Adipose tissue (tissue), 3 donors: ENCODE results near the gene EPHB6. TPM values are rescaled to one million over a fixed set of nuclear protein-coding genes. Genes with fewer than 3 reads are reported as not detected.

ENCODE experiments used
- H3K27ac ChIP-seq: one replicate; pipeline ENCODE4 v1.5.1; 2013; ENCODE audit warnings: low read depth, low read length
- WGBS, 3 donors: extraction: QIAGEN DNeasy Blood & Tissue Kit; methylation state at CpG; one replicate each; pipeline ENCODE4 v1.1.7; 2013; 5-methylcytosine and 5-hydroxymethylcytosine counted together
- polyA plus RNA-seq, 3 donors: library from polyadenylated mRNA; stranded (reverse); fragments of 200-250 nt; gene quantifications; one replicate each; pipeline ENCODE4 v1.2.3, GENCODE V29; 2013
- donor health status: healthy with polysubstance abuse.
- donor health status: Bipolar disorder and iron deficiency.
- donor health status: healthy.

EPHB6 gene
- polyA plus RNA-seq, 3 donors = 12.8 to 33.7 (median 21.4) TPM

DNA sequence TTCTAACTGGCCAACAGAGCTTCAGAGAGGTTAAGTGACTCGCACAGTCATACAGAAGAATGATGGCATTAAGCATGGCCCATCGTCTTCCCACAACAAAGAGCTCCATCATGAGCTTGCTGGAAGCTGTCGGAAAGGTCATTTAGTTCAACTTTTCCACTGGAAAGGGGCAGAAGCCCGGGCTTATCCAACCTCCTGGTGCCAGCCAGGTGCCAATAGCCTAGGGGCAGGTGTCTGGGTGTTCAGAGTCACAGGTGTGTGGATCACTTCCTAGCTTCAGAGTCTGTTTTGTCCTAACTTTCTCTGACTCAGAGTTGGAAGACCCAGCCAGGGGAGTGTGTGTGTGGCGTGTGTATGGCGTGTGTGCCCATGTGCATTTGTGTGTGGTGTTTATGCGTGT lies 32.0 kb downstream of the EPHB6 start:
- H3K27ac ChIP-seq = no peak overlapping the region
- 75 to 77% (median 75%) methylated on average over 7 of the region's 7 CpGs for WGBS, 3 donors

DNA sequence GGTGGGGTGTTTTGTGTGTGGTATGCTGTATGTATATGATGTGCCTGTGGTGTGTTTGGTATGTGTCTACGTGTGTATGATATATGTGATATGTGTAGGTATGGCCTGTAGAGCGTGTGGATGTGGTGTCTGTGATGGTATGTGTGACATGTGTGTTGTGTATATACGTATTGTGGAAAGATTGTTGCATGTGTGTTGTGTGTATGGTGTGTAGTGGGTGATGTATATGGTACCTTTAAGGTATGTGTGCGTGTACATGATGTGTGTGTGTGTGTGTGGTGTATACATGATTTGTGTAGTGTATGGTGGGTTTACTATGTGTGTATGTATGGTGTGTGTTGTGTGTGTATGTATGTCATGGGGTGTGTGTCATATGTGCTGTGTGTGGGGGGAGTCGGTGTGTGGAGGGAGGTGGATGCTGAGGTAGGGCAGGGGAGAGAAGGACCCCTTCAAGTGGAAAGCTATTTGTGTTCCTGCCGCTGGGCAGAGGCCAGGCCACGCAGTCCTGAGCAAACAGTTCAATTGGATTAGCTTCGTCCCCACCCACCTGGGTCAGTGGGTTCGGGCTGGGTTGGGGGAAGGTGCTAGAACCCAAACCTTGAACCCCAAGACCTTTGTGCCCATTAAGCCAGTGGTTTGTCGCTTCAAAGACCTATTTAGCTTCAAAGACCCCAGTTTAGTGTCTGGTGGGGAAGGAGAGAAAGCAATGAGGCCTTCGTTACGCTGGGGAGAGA lies 32.6 kb downstream of the EPHB6 start:
- H3K27ac ChIP-seq = no peak overlapping the region
- 87 to 95% (median 91%) methylated on average over 12 of the region's 12 CpGs for WGBS, 3 donors

DNA sequence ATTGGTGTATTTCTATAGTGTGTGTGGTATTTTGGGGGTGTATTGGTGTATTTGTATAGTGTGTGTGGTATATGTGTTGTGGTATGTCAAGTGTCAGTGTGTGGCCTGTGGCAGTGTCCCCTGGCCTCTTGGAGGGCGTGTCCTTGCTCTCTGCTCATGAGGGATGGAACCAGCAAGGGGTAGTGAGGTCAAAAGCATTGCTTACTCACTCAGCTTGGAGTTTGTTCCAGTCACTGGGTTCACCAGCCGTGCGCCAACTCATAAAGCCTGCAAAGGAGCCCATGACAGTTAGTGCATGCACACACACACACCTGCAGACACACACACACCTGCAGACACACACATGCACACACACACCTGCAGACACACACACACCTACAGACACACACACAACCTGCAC lies 34.9 kb downstream of the EPHB6 start:
- WGBS, 3 donors = 61 to 78% (median 69%) methylated on average over 3 of the region's 3 CpGs

GRCh38 chr7:142890874-142891485 lies 36.1 kb downstream of the EPHB6 start:
- no peak overlapping the region for H3K27ac ChIP-seq
- WGBS, 3 donors = 83 to 86% (median 83%) methylated on average over 12 of the region's 12 CpGs

More for the DNA sequence above, 34.9 kb downstream of the EPHB6 start:
- no peak overlapping the region for H3K27ac ChIP-seq

DNA sequence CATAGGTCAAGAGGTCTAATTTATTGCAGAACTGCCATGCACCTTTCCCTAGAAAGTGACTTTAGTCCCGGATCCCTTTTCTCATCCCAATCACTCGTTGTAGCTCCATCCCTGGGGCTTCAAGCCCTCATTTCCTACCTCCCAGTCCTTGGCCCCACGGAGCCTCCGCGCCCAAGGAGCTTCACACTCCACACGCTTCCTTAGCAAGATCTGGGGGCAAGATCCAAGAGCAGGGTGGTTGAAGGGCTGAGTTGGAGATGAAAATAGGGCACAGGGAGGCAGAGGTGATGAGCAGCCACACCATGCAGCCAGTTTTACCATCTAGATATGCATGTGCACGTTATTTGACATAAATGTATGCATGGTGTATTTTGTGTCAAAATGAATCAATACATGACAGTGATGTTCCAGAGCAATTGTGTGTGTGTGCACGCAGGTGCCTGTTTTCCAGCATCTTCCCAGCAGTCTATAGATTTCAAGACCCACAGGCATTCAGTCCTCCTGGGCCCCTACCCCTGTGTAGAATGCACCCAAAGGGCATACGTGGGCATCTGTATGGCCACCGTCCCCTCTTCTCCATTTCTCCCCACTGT lies 36.7 kb downstream of the EPHB6 start:
- 77 to 87% (median 81%) methylated on average over 10 of the region's 10 CpGs for WGBS, 3 donors
- no peak overlapping the region for H3K27ac ChIP-seq

- 80 to 89% (median 81%) methylated on average over 5 of the region's 5 CpGs for WGBS, 3 donors
- H3K27ac ChIP-seq = no peak overlapping the region
Measured at GRCh38 chr7:142892951-142893350, 38.1 kb downstream of the EPHB6 start.

DNA sequence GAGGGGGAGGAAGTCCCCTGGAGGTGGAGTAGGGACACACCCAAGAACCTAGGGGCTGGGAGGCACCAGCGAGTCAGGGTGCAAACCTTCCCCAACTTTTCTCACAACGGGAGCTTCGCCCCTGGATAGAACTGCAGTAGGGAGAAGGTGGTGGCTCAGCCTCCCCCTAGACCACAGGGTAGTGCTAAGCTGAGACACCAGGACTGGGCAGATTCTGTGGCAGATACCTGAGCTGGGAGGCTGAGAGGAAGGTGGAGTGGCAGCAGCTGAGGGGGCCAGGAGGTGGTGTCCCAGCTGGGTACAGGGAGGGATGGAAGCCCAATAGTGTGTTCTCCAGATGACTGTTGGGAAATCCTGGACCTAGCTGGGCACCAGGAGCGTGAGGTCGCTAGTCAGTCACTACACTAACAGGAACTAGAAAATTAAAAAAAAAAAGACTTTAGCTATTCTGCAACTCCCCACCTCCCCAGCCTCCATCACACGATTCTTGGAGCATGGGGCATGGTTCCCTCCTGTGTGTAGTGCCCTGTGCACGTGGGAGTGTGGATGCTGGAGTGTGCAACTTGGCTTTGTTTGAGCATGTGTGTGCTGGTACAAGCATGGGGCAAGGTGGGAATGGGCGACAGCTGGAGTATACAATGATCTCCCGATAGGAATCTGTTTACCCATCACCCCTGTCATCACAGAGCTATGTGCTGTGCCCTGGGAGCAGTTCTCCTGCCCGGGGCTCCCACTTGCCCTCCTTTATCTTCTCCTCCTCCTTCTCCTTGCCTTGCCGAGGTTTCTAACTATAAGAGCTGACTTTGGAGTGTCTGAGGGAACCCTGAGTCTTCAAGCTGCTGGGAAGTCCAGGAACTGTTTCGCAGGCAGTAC lies 39.5 kb downstream of the EPHB6 start:
- 68 to 76% (median 72%) methylated on average over 12 of the region's 12 CpGs for WGBS, 3 donors
- H3K27ac ChIP-seq = no peak overlapping the region

DNA sequence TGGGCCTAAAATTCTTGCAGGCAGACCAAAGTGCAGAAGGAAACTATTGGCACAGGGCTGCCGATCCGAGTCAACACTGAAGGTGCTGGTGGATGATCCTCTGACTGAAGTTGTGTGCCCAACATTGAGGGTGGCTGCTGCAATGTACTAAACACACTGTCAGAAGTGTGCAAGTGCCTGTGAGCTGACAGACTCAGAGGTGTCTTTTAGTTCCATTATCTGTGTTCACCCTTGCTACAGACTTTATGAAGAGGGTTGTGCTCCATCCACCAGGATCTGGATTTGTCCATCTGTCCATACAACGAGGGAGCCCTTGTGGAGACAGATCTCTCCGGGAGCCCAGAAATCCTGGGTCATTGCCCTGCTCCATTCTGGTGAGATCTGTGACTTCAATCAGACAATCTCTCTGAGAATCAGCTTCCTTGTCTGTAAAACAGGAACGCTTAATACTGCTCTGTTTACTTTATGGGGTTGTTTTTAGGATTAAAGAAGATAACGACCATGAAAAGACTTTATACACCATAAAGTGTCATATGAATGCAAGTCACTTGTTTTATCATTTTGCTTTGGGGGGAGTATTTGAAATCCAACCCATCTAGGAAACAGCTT lies 40.2 kb downstream of the EPHB6 start:
- no peak overlapping the region for H3K27ac ChIP-seq
- 68 to 73% (median 68%) methylated on average over 6 of the region's 6 CpGs for WGBS, 3 donors

- 80 to 88% (median 87%) methylated on average over 3 of the region's 3 CpGs for WGBS, 3 donors
Measured at GRCh38 chr7:142896151-142896550, 41.3 kb downstream of the EPHB6 start.

GRCh38 chr7:142896741-142897379 lies 42.0 kb downstream of the EPHB6 start:
- WGBS, 3 donors = 81 to 88% (median 84%) methylated on average over 3 of the region's 3 CpGs
- no peak overlapping the region for H3K27ac ChIP-seq

More at GRCh38 chr7:142896151-142896550, 41.3 kb downstream of the EPHB6 start:
- no peak overlapping the region for H3K27ac ChIP-seq

DNA sequence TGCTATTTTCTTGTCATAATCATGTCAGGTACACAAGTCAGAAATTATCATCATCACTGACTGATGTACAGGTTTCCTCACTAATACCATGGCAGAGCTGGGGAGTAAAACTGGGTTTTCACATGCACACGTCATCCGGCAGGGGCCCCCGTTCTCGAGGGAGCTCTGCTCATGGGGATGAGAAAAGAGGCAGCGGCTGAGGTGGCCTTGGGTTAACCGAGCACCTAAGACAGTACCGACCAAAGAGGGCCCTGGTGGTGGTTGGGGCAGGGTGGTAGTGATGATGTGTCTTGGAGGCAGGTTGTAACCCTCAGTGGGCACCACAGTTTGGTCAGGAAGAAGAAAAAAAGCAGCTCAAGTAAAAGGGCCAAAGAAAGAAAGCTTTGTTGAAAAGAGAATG lies 42.8 kb downstream of the EPHB6 start:
- WGBS, 3 donors = 88 to 93% (median 90%) methylated on average over 7 of the region's 7 CpGs

DNA sequence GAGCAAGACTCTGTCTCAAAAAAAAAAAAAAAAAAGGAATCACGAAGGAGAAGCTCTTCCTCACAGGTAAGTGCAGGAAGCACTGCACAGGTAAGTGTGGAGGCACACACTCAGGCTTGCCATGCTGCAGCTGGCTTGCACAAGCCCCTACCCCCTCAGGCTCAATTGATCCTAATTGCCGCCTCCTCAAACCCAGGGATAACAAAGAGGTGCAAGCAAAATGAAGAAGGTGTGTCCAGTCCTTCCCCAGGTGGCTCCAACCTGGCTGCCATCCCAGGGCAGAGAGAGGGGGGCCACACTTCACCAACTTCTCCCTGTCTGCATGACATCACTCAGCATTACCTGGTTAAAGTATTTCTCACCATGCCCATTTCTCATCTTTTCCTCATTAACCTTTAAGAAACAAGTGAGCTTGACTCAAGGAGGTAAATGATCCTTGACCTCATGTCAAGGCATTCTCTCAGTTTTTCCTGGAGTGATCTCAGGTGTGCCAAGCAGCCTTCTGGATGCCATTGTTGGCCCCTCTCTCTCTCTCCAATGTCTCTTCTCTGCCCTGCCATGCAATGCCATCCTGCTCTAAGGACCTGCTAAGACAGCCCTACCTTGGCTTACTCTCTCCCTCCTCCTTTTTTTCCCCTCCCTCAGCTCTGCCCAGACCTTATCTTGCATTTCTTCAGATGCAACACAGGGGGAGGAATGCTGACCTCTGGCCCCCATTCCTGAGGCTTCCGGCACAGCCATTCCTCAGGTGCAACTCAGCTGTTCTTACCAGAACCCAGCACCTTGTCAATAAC lies 43.7 kb downstream of the EPHB6 start:
- H3K27ac ChIP-seq = no peak overlapping the region
- 41 to 83% (median 69%) methylated on average over 3 of the region's 3 CpGs for WGBS, 3 donors

More for the DNA sequence above, 42.8 kb downstream of the EPHB6 start:
- H3K27ac ChIP-seq = no peak overlapping the region

- WGBS, 3 donors = 23 to 33% (median 30%) methylated on average over 3 of the region's 3 CpGs
Measured at GRCh38 chr7:142899661-142900060, 44.8 kb downstream of the EPHB6 start.

DNA sequence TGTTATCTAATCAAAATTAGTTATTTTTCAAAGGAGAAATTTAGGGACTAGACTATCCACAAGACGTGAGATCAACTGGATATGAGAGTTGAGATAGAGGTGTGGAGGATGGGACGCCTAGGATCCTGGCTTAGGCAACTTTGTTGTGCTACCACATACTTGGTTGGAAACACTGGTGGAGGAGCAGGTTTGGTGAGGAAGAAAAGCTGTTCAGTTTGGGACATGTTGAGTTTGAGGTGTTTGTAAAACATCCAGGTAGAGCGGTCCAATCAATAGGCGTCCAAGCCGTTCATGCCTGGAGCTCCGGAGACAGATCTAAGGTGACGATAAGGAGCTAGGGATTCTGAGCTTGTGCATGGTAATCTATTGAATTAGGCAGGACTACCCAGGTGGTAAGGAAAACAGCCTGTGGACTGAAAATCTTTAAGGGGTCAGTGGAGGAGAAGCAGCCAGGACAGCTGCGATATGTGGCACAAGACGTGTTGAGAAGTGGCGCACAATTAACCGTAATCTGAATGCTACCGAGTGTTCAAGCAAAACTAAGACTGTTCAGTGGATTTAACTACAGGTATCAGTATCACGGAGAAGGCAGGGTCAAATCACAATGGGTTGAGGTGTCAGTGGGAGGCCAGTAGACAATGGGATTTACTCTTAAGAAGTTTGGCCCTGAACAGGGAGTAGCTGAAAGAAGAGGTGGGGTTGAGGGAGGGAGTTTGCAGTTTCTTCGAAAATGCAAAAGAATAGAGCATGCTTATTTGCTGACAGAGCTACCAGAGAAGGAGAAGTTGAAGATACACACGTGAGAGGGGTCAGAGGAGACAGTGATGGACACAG lies 46.8 kb downstream of the EPHB6 start:
- no peak overlapping the region for H3K27ac ChIP-seq

More at GRCh38 chr7:142899661-142900060, 44.8 kb downstream of the EPHB6 start:
- H3K27ac ChIP-seq = no peak overlapping the region

GRCh38 chr7:142904128-142904527 lies 49.3 kb downstream of the EPHB6 start:
- no peak overlapping the region for H3K27ac ChIP-seq

More for the DNA sequence above, 46.8 kb downstream of the EPHB6 start:
- WGBS, 3 donors = 66 to 88% (median 83%) methylated on average over 15 of the region's 15 CpGs

DNA sequence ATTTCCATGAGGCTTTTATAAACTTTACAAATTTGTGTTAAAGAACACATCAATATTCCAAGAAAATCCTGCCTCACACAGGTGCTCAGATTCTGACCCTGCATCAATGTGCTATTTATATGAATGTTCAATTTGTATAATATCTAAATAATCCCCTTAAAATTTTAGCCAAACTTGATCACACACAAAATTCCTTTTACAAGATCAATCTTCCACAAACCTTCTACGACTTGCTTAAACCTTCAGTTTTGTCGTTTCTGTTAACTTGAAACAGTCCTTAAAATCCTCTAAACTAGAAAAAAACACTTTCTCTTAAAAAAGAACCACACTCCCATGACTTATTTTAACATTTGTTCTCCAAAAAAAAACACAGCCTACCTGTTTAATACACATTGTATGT lies 50.9 kb downstream of the EPHB6 start:
- H3K27ac ChIP-seq = no peak overlapping the region
- 77 to 78% (median 78%) methylated on average over 2 of the region's 2 CpGs for WGBS, 3 donors
